ENCODE results near the gene LMO1.

LMO1 gene

DNA sequence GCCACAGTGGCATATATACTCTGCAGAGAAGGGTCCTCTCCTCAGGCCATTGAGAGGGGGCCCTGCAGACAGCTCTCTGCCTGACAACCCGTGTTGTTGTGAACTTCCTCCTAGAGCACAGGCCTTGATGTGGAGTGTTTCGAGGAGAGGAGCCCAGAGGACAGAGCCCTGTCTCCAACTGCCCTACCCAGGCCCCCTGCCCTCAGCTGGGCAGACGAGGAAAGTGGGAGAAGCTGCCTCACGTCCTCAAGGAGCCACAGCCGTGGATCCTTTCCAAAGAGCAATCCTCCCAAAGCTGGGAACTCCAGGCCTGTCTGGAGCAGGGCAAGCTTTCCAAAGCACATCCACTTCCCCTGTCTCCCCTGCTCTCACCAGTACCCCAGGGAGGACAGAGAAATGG lies 10.7 kb downstream of the LMO1 start:
- Histone ChIP-seq H3F3A (ENCODE audit: control insufficient read depth, insufficient read depth) (no peaks in the 10 kb centered on the region), H3K4me1 (ENCODE audit: control insufficient read depth, low read length) (no peaks in the 10 kb centered on the region), H3K9me3 (ENCODE audit: control insufficient read depth, insufficient read depth, low read length) (no peaks in the 10 kb centered on the region), H3K27ac (ENCODE audit: low read depth, low read length) (no peak overlapping the region), H3K4me2 (ENCODE audit: low read length) (no peak overlapping the region), H3K9me2 (replicated peaks; ENCODE audit: control insufficient read depth, low read length) (no peaks in the 10 kb centered on the region), H4K20me1 (ENCODE audit: control insufficient read depth, insufficient read depth, low read depth, low read length) (no peaks in the 10 kb centered on the region), H3K36me3 (ENCODE audit: control insufficient read depth, low read length) (no peaks in the 10 kb centered on the region), H3K4me3 (ENCODE audit: low read length) (no peak overlapping the region), H3K27me3 (ENCODE audit: control insufficient read depth, low read length) (peaks cover 8% of the 10 kb centered on the region; the same call in 1 of the 2 replicates), H3K79me2 (ENCODE audit: control insufficient read depth, low read length) (no peaks in the 10 kb centered on the region)
- TF ChIP-seq EZH2phosphoT487 (IDR thresholded peaks at IDR 0.05; ENCODE audit: borderline replicate concordance, low read length): no peak
- TF ChIP-seq, protein P1, sequence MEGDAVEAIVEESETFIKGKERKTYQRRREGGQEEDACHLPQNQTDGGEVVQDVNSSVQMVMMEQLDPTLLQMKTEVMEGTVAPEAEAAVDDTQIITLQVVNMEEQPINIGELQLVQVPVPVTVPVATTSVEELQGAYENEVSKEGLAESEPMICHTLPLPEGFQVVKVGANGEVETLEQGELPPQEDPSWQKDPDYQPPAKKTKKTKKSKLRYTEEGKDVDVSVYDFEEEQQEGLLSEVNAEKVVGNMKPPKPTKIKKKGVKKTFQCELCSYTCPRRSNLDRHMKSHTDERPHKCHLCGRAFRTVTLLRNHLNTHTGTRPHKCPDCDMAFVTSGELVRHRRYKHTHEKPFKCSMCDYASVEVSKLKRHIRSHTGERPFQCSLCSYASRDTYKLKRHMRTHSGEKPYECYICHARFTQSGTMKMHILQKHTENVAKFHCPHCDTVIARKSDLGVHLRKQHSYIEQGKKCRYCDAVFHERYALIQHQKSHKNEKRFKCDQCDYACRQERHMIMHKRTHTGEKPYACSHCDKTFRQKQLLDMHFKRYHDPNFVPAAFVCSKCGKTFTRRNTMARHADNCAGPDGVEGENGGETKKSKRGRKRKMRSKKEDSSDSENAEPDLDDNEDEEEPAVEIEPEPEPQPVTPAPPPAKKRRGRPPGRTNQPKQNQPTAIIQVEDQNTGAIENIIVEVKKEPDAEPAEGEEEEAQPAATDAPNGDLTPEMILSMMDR (IDR thresholded peaks at IDR 0.05; ENCODE audit: low read depth, low read length, poor library complexity, severe bottlenecking): no peak

DNA sequence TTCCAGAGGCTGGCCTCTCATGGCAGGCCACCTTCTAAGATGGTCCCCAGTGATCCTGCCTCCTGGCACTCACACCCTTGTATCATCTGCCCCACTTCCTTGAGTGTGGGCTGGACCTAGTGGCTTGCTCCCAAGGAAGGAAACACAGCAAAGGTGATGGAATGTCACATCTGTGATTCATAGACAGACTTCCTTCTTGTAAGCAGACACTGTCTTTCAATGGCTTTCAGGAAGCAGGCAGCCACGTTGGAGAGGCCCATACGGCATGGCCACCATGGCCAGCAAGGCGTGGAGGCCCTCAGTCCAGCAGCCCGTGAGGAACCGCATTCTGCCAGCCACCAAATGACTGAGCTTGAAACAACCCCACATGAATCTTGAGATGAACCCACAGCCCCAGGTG lies 11.3 kb downstream of the LMO1 start:
- Histone ChIP-seq H4K20me1 (ENCODE audit: control insufficient read depth, insufficient read depth, low read depth, low read length) (no peaks in the 10 kb centered on the region), H3K4me1 (ENCODE audit: control insufficient read depth, low read length) (no peaks in the 10 kb centered on the region), H3K9me3 (ENCODE audit: control insufficient read depth, insufficient read depth, low read length) (no peaks in the 10 kb centered on the region), H3K27me3 (ENCODE audit: control insufficient read depth, low read length) (peaks cover 8% of the 10 kb centered on the region; the same call in 1 of the 2 replicates), H3K9me2 (replicated peaks; ENCODE audit: control insufficient read depth, low read length) (no peaks in the 10 kb centered on the region), H3K36me3 (ENCODE audit: control insufficient read depth, low read length) (no peaks in the 10 kb centered on the region), H3K4me2 (ENCODE audit: low read length) (no peak overlapping the region), H3F3A (ENCODE audit: control insufficient read depth, insufficient read depth) (no peaks in the 10 kb centered on the region), H3K27ac (ENCODE audit: low read depth, low read length) (no peak overlapping the region), H3K79me2 (ENCODE audit: control insufficient read depth, low read length) (no peaks in the 10 kb centered on the region), H3K4me3 (ENCODE audit: low read length) (no peak overlapping the region)
- no peak for TF ChIP-seq EZH2phosphoT487 (IDR thresholded peaks at IDR 0.05; ENCODE audit: borderline replicate concordance, low read length)
- TF ChIP-seq, protein P1 (IDR thresholded peaks at IDR 0.05; ENCODE audit: low read depth, low read length, poor library complexity, severe bottlenecking): no peak

DNA sequence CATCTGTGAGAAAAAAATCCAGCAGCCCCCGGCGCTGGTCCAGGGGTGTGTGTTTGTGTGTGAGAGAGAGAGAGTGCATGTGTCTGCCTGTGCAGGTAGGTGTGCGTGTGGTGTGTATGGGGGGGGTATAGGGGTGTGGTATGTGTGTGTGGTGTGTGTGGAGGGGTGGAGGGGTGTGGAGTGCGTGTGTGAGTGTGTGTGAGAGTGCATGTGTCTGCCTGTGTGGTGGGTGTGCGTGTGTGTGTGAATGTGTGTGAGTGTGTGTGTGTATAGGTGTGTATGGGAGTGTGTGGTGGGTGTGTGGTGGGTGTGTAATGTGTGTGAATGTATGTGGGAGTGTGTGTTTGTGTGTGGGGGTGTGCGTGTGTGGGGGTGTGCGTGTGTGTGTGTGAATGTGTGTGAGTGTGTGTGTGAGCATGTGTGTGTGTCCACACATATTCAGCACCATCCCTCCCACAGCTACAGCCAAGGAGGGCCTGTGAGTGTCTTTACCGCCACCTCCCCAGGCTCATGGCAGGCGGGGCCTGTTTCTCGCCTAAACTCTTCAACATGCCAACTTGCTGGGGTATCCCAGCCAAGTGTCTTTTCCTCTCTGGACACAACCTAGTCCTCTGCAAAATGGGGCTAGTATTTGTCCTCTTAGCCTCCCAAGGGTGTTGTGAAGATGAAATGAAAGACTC lies 11.9 kb downstream of the LMO1 start:
- Histone ChIP-seq H3K4me2 (ENCODE audit: low read length) (no peak overlapping the region), H3K27ac (ENCODE audit: low read depth, low read length) (no peak overlapping the region), H3K4me1 (ENCODE audit: control insufficient read depth, low read length) (no peaks in the 10 kb centered on the region), H4K20me1 (ENCODE audit: control insufficient read depth, insufficient read depth, low read depth, low read length) (no peaks in the 10 kb centered on the region), H3F3A (ENCODE audit: control insufficient read depth, insufficient read depth) (no peaks in the 10 kb centered on the region), H3K36me3 (ENCODE audit: control insufficient read depth, low read length) (no peaks in the 10 kb centered on the region), H3K4me3 (ENCODE audit: low read length) (no peak overlapping the region), H3K79me2 (ENCODE audit: control insufficient read depth, low read length) (no peaks in the 10 kb centered on the region), H3K9me2 (replicated peaks; ENCODE audit: control insufficient read depth, low read length) (no peaks in the 10 kb centered on the region), H3K9me3 (ENCODE audit: control insufficient read depth, insufficient read depth, low read length) (no peaks in the 10 kb centered on the region), H3K27me3 (ENCODE audit: control insufficient read depth, low read length) (peaks cover 8% of the 10 kb centered on the region; the same call in 1 of the 2 replicates)
- TF ChIP-seq, protein P1 (IDR thresholded peaks at IDR 0.05; ENCODE audit: low read depth, low read length, poor library complexity, severe bottlenecking): no peak
- no peak for TF ChIP-seq EZH2phosphoT487 (IDR thresholded peaks at IDR 0.05; ENCODE audit: borderline replicate concordance, low read length)
